HepG2 (cell line): ENCODE data around the gene MTCH1. TPM values are rescaled to one million over a fixed set of nuclear protein-coding genes. Genes with fewer than 3 reads are reported as not detected.
A peak's percentile ranks its signal among the peaks of the same experiment; 100 is the strongest.

Experiments
- ATAC-seq: fragments of 200-7000 bp; cut with Tn5 transposase; 3 replicates; pipeline ENCODE4 v1.9.1; 2020; ENCODE audit warnings: mild to moderate bottlenecking, moderate library complexity
- BruUV-seq: library from RNA; stranded (reverse); fragments of 400-500 nt; replicated peaks from 2 replicates; lab custom pipeline; 2021; lab: Mats Ljungman, UMichigan
- CTCF ChIA-PET: fragments of 300-600 bp; formaldehyde crosslinking; extraction: SDS; loops from one replicate; lab custom pipeline; 2021; ENCODE audit warnings: low total read pairs, inconsistent platforms, low intra/inter-chr PET ratio; lab: Yijun Ruan, JAX
- POLR2A ChIA-PET: fragments of 350-600 bp; sonication (Branson Sonifier 250); formaldehyde crosslinking; loops from one replicate; lab custom pipeline; 2020; ENCODE audit warnings: antibody characterized with exemption, inconsistent platforms; lab: Yijun Ruan, JAX
- DNase-seq: peaks from one replicate; pipeline ENCODE4 v3.0.0-alpha.2; 2015; ENCODE audit warnings: low spot score
- FAIRE-seq: peaks from 3 replicates; lab custom pipeline; 2011; peaks lifted over from hg19 to GRCh38; lab: Jason Lieb, UNC
- H2AFZ ChIP-seq: one replicate; pipeline ENCODE4 v1.6.1; 2011; ENCODE audit warnings: low read length, inconsistent platforms
- H3K27ac ChIP-seq: fragments of 300-600 bp; 3 replicates; pipeline ENCODE4 v1.8.0; 2011; ENCODE audit warnings: mixed run types, mild to moderate bottlenecking, mixed read lengths, low read length, inconsistent platforms; ENCODE audit not compliant: insufficient read depth; ENCODE audit errors: extremely low read length
- H3K27me3 ChIP-seq, 2 experiments: fragments of 200-600 bp in 1 of 2; 2 replicates in 1 of 2; 3 replicates in 1 of 2; pipeline versions ENCODE4 v1.6.0 to v1.8.0; 2011; ENCODE audit warnings: low read length in 2 of 2, mild to moderate bottlenecking in 2 of 2, moderate library complexity in 2 of 2, inconsistent platforms in 1 of 2; ENCODE audit not compliant: insufficient read depth in 2 of 2, control insufficient read depth in 1 of 2
- H3K36me3 ChIP-seq, 2 experiments: fragments of 200-600 bp in 1 of 2; replicated peaks in 1 of 2; 2 replicates in 1 of 2; 3 replicates in 1 of 2; pipeline versions ENCODE4 v1.5.1 to v1.8.0; 2011; ENCODE audit warnings: low read length in 2 of 2, inconsistent platforms in 1 of 2; ENCODE audit not compliant: insufficient read depth in 2 of 2, control insufficient read depth in 1 of 2
- H3K4me1 ChIP-seq: 2 replicates; pipeline ENCODE4 v1.5.1; 2012; ENCODE audit warnings: low read length, inconsistent platforms; ENCODE audit not compliant: insufficient read depth
- H3K4me2 ChIP-seq: 2 replicates; pipeline ENCODE4 v1.6.0; 2011; ENCODE audit warnings: low read depth, low read length, inconsistent platforms
- H3K4me3 ChIP-seq, 3 experiments: fragments of 200-600 bp in 1 of 3; sonication (generic), shearing (Covaris generic) in 1 of 3; replicated peaks in 1 of 3; 2 replicates each; pipeline ENCODE4 v1.5.1; 2011 to 2016; ENCODE audit warnings: low read length in 3 of 3, inconsistent platforms in 2 of 3, low read depth in 2 of 3, mild to moderate bottlenecking in 2 of 3, control low read depth in 1 of 3, mixed read lengths in 1 of 3; ENCODE audit not compliant: insufficient read depth in 1 of 3
- H3K79me2 ChIP-seq: one replicate; pipeline ENCODE4 v1.6.1; 2011; ENCODE audit warnings: low read length, inconsistent platforms; ENCODE audit not compliant: insufficient read depth
- H3K9ac ChIP-seq: 2 replicates; pipeline ENCODE4 v1.6.0; 2011; ENCODE audit warnings: mild to moderate bottlenecking, low read depth, low read length, inconsistent platforms; ENCODE audit not compliant: insufficient read depth
- H3K9me3 ChIP-seq: 2 replicates; pipeline ENCODE4 v1.5.1; 2012; ENCODE audit warnings: mild to moderate bottlenecking, low read length
- H4K20me1 ChIP-seq: 2 replicates; pipeline ENCODE4 v1.6.0; 2011; ENCODE audit warnings: inconsistent platforms, mild to moderate bottlenecking, low read length, moderate library complexity; ENCODE audit not compliant: insufficient read depth
- CTCF ChIP-seq: sonication (generic); formaldehyde crosslinking; IDR thresholded peaks from 2 replicates; pipeline ENCODE4 v1.5.0; 2020; ENCODE audit warnings: mild to moderate bottlenecking, missing genetic modification reagents, moderate library complexity
- SMARCC2 ChIP-seq: fragments of 450-650 bp; IDR thresholded peaks from 2 replicates; pipeline ENCODE4 v1.6.1; 2017; ENCODE audit warnings: antibody characterized with exemption, mild to moderate bottlenecking
- STAG1 ChIP-seq: sonication (generic); formaldehyde crosslinking; IDR thresholded peaks from 2 replicates; pipeline ENCODE4 v1.4.0; 2020; ENCODE audit warnings: missing genetic modification reagents
- ZBTB33 ChIP-seq: sonication (generic); formaldehyde crosslinking; IDR thresholded peaks from 2 replicates; pipeline ENCODE4 v1.4.0; 2020; ENCODE audit warnings: missing genetic modification reagents
- ZNF776 ChIP-seq: sonication (generic); formaldehyde crosslinking; IDR thresholded peaks from 2 replicates; pipeline ENCODE4 v1.4.0; 2020; ENCODE audit warnings: mild to moderate bottlenecking, missing genetic modification reagents
- WGBS: methylation state at CpG from one replicate; pipeline ENCODE4 v1.1.6; 2017; ENCODE audit warnings: low lambda C conversion rate; 5-methylcytosine and 5-hydroxymethylcytosine counted together
- in situ Hi-C: cut with HindIII; loops from 2 replicates; pipeline ENCODE4 v1.10.0; 2017; ENCODE audit warnings: low pct_unique_long_range_greater_than_20kb; ENCODE audit not compliant: extremely low pct_ligation_motif_present
- intact Hi-C: fragments of 100-400 bp; cut with micrococcal nuclease; formaldehyde crosslinking; loops from one replicate; pipeline ENCODE4 v1.10.0; 2022; ENCODE audit not compliant: unreplicated experiment
- polyA plus RNA-seq, 8 experiments: library from polyadenylated mRNA; depleted of rRNA in 3 of 8; stranded (reverse) in 7 of 8; unstranded in 1 of 8; fragments of >200 nt; fragmentation: Illumina TruSeq in 4 of 8; extraction: Trizol in 4 of 8; gene quantifications; 2 replicates each; pipeline versions ENCODE4 v1.2.1 to v1.2.3, GENCODE V29; 2011 to 2016; ENCODE audit warnings: low read depth in 4 of 8, missing spikeins in 1 of 8, mixed read lengths in 1 of 8; ENCODE audit not compliant: insufficient read depth in 1 of 8
- total RNA-seq, 5 experiments: library from RNA; depleted of rRNA; stranded (reverse); fragments of >200 nt; fragmentation: Illumina TruSeq; extraction: Trizol; gene quantifications; 2 replicates each; pipeline ENCODE4 v1.2.3, GENCODE V29; 2016; ENCODE audit warnings: low read depth in 1 of 5
- TF ChIP-seq, protein P1 (sequence below), 2 experiments: IDR thresholded peaks; 2 replicates each; pipeline ENCODE4 v1.6.1; 2011 to 2012; ENCODE audit warnings: low read length in 2 of 2, borderline replicate concordance in 1 of 2, low read depth in 1 of 2, mild to moderate bottlenecking in 1 of 2, moderate library complexity in 1 of 2

MTCH1 gene
- total and polyA plus RNA-seq, 2 of the 13 experiments (the other 11 are each of a cell fraction or from before 2014, with no cell fraction given) = 86.2 to 144 TPM

DNA sequence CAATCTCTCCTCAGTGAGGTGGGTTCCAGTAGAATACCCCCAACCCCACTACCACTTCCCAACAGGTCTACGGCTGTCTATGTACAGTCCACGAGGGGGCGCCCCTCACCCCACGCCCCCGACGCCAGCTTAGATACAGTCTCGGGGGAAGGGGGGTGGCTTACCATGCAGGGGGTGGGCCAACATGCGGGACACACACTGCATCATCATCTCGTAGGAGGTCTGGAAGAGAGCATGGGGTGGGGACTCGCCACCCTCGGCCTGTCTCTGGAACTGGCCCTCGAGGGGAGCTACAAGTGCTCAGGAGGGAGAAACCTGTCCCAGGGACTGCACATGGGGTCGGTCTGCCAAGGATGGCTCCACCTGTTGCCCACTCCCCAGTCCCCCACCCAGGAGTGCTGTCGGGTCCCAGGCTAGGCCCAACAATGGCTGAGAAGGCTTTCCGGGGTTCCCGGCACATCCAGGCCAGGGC lies 8.5 kb downstream of the MTCH1 start (continued):
- TF ChIP-seq CTCF (peak; percentile 64), ZBTB33 (CRISPR knock-in tag) (0 out of 2 replicates have a peak, but pooled peaks have one; percentile 41), STAG1 (CRISPR knock-in tag) (peak; percentile 25; the same call in 1 of the 2 replicates)

- ChIA-PET POLR2A (interaction anchor here (1.6 kb wide), 1 partner anchor 9 kb away, joined by 6 read pairs; the partner anchor contains the start of gene MTCH1), CTCF (interaction anchor here (1.3 to 2.7 kb wide), 2 partner anchors 41 to 234 kb away, joined by 6 to 15 read pairs; no protein-coding TSS in a partner anchor)
- in situ Hi-C loops (no loop called here), intact Hi-C loops (loop anchor here (2.0 kb wide), 1 partner anchor 42 kb away; no protein-coding TSS in a partner anchor)
- Histone ChIP-seq H4K20me1 (no peaks in the 10 kb centered on the region; the same call in 1 of the 2 replicates), H2AFZ (no peak overlapping the region), H3K4me2 (no peak overlapping the region), H3K36me3 (peaks cover 58 to 86% of the 10 kb centered on the region in 2 experiments), H3K9ac (no peak overlapping the region), H3K4me3 (no peak overlapping the region), H3K79me2 (peaks cover 18% of the 10 kb centered on the region), H3K9me3 (no peaks in the 10 kb centered on the region), H3K27me3 (no peaks in the 10 kb centered on the region), H3K4me1 (no peaks in the 10 kb centered on the region), H3K27ac (no peak overlapping the region)
- no peak for DNase-seq
- no peak for FAIRE-seq
- WGBS = 96% methylated on average over 5 of the region's 6 CpGs
- TF ChIP-seq ZNF776 (CRISPR knock-in tag) = no peak
- TF ChIP-seq, protein P1, sequence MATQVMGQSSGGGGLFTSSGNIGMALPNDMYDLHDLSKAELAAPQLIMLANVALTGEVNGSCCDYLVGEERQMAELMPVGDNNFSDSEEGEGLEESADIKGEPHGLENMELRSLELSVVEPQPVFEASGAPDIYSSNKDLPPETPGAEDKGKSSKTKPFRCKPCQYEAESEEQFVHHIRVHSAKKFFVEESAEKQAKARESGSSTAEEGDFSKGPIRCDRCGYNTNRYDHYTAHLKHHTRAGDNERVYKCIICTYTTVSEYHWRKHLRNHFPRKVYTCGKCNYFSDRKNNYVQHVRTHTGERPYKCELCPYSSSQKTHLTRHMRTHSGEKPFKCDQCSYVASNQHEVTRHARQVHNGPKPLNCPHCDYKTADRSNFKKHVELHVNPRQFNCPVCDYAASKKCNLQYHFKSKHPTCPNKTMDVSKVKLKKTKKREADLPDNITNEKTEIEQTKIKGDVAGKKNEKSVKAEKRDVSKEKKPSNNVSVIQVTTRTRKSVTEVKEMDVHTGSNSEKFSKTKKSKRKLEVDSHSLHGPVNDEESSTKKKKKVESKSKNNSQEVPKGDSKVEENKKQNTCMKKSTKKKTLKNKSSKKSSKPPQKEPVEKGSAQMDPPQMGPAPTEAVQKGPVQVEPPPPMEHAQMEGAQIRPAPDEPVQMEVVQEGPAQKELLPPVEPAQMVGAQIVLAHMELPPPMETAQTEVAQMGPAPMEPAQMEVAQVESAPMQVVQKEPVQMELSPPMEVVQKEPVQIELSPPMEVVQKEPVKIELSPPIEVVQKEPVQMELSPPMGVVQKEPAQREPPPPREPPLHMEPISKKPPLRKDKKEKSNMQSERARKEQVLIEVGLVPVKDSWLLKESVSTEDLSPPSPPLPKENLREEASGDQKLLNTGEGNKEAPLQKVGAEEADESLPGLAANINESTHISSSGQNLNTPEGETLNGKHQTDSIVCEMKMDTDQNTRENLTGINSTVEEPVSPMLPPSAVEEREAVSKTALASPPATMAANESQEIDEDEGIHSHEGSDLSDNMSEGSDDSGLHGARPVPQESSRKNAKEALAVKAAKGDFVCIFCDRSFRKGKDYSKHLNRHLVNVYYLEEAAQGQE (IDR thresholded peaks at IDR 0.05; ENCODE audit: borderline replicate concordance in 1 of 2, low read depth in 1 of 2, low read length in 2 of 2) = no peak
- TF ChIP-seq SMARCC2 = no peak
- no peak for ATAC-seq
- BruUV-seq = no TSS peak
Measured at GRCh38 chr6:36976931-36977330, 9.1 kb downstream of the MTCH1 start.
